DLD1 (cell line): ENCODE measurements around the gene SPN.
"Not testable (repeated sequence)": the region's sequence is repeated elsewhere in the genome, so short reads cannot be mapped to it uniquely, and the experiment has no call there.

Experiments
- in situ Hi-C: cut with HindIII; loops from 2 replicates; pipeline ENCODE4 v1.10.0; 2017; ENCODE audit warnings: low sequenced_read_pairs

SPN gene

DNA sequence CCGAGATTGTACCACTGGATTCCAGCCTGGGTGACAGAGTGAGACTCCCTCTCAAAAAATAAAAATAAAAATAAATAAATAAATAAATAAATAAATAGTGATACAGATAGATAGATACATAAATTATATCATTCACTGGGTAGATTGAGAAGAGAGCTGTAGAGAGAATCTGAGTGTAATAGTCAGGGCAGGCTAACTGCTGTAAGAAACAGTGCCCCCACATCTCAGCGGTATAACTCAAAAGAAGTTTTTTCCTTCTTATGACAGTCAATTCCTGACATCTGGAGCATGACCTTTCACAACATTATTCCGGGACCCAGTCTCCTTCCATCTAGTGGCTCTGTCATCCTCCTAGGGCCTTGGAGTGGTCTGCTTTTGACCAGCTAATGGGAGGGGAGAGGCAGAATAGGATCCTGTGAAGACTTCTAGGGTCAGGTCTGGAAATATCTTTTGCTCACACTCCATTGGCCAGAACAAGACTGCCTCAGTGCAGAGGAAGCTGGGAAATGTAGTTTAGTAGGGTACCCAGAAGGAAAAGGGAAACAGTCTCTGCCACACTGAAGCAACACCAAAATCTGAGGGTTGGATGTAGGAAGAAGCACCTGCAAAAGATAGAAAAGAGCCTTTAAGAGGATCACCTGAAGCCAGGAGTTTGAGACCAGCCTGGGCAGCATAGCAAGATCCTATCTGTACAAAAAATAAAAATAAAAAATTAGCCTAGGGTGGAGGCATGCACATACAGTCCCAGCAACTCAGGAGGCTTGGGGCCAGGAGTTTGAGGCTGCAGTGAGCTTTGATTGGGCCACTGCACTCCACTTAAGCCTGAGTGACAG is 13.0 kb downstream of the SPN start:
- in situ Hi-C loops: no loop called here

DNA sequence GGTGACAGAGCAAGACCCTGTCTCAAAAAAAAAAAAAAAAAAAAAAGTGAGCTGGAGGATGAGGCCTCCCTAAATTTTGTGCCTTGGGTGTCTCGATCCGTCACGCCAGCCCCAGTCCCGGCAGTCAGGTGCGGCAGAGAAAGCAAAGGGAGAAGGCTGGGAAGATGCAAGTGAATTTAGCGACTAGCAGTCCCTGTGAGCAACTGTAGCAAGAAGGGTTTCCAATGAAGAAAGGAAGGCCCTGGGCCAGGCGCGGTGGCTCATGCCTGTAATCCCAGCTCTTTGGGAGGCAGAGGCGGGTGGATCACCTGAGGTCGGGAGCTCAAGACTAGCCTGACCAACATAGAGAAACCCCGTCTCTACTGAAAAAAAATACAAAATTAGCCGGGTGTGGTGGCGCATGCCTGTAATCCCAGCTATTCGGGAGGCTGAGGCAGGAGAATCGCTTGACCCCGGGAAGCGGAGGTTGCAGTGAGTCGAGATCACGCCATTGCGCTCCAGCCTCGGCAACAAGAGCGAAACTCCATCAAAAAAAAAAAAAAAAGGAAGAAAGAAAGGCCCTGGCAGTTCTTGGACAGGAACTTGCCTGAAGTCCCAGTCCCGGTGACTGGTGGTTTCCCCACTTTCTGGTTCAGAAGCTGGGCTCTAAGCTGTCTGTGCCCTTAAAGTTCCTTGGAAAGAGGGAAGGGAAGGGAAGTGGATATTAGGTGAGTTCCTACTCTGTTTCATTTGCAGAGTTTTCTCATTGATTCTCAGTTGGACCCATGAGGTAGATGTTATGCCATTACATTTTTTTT is 14.1 kb downstream of the SPN start:
- in situ Hi-C loops: no loop called here

DNA sequence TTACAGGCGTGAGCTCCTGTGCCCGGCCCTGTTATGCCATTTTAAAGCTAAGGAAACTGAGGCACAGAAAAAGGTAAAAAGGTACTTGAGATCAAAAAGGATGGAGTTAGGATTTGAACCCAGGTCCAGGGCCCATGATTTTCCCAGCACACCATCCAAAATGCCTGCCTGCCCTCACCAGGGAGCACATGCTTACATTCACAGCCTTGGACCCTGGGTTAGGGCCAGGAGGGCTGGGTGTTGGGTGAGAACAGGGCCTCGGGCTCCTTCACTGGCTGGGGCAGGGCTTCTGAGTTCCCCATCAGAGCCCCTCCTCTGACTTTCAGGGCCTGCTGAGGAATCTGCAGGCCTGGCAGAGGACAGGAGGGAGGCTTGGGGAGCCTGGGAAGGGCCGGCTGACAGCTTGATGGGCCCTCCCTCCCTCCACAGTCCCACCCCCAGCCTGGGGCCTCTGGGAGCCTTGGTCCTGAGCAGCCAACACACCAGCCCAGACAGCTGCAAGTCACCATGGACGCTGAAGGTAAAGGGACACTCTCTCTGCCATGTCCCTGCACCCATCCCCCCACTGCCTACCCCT is 15.7 kb downstream of the SPN start, which contains the start of gene QPRT:
Gene QPRT (plus strand): TSS at position 490 of the 577 bp plus-strand sequence. CDS start 18 bp downstream, at position 508.
- in situ Hi-C loops: no loop called here

DNA sequence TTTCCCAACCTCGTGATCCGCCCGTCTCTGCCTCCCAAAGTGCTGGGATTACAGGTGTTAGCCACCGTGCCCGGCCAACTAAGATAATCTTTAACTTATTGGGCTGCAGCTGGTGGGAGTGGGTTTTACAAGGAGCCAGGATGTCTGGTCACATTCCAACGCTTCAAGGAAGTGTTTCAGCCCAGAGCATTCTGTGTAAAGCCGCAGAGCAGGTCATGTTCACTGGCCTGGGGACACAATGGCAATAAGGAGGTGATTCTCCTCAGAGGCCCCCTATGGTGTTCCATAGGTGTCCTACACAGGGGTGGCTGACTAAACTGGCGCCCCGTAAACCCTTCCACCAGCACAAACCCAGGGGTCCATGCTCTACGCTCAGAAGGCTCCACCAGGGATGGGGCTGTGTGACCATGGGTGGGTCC is 17.1 kb downstream of the SPN start:
- in situ Hi-C loops: no loop called here

DNA sequence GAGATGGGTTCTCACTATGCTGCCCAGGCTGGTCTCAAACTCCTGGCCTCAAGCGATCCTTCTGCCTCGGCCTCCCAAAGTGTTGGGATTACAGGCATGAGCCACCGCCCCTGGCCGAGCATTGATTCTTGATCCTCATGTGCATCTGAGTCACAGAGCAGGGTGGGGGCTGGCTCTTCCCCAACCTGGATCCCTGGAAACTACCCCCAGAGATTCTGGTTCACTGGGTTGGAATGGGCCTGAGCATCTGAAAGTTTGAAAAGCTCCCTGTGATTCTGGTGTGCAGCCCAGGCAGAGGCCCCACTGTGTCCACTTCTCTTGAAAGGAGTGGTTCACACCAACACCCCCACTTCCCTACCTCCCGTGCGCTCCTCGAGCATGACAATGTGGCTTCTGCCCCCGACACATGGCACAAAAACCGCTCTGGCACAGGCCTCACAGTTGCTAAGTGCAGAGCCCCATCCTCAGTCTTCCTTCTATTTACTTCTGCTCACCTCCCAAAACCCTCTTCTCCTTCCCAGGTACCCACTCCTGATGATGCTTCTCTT is 20.6 kb downstream of the SPN start:
- in situ Hi-C loops: no loop called here

DNA sequence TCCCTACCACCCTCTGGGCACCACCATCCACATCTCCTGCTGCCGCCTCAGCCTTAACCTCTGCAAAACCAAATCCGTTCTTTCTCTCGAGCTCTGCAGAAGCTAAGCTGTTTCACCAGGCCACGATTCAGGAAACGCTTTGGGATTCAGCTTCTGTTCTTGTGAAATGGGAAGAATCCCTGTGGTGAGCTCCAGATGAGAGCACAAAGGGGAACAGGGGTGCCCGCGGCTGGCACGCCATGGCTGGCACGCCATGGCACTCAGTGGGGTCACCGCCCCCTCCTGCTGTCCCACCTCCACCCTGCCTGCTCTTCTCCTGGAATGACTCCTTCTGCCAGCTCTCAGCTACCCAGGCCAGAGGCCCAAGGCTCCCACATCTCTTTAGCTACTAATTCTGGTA is 21.6 kb downstream of the SPN start:
- in situ Hi-C loops: no loop called here

DNA sequence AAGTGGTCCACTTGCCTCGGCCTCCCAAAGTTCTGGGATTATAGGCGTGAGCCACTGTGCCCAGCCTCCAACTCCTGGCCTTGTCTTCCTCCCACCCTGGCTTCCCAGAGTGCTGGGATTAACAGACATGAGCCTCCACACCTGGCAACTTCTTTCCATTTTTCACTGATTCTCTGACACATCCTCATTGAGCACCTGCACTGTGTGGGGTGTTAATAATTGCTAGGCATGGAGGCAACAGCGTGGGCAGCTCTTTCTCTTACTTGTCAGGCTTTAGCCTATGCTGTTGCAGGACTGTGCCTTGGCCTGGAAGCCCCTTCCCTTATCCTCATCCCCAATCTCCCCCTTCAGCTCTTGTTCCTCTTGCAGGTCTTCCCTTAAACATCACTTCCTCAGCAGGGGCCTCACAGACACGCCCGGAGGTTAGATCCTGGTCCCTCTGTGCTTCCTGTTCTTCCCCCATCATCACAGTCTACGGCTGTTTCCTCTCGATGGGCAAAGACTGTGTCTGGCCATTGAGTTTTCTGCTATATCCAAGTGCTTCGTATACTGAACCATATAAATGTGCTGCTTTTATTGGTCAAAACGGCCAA is 23.8 kb downstream of the SPN start:
- in situ Hi-C loops: no loop called here

DNA sequence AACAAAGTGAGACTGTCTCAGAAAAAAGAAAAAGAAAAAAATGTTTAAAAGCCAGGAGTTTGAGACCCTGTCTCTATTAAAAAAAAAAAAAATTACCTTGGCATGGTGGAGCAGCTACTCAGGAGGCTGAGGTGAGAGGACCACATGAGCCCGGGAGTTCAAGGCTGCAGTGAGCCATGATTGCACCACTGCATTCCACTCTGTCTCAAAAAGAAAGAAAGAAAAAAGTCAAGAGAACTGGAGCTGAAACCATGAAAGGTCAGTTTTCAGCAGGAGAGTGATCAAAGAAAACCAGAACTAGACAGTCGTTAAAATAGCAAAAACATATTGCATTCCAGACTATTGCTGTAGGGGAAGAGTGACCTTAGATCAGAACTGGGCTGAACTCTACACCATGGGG is 24.7 kb downstream of the SPN start:
- in situ Hi-C loops: no loop called here

DNA sequence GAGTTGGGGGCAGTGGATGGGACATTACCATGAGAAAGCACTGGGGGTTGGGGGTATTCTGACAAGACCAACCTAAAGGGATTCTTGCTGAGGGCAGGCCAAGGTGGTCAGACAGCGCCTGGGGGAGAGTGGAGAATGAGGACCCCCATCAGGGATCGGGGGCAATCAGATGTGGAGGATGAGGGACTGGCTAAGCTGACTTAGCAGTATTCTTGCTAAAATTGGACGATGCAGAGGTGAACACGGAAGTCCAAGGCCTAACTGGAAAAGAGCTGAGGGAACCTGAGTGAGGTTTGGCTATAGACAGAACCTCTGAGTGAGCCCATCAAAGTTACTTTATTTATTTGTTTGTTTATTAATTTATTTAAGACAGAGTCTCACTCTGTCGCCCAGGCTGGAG is 25.1 kb downstream of the SPN start:
- in situ Hi-C loops: no loop called here

DNA sequence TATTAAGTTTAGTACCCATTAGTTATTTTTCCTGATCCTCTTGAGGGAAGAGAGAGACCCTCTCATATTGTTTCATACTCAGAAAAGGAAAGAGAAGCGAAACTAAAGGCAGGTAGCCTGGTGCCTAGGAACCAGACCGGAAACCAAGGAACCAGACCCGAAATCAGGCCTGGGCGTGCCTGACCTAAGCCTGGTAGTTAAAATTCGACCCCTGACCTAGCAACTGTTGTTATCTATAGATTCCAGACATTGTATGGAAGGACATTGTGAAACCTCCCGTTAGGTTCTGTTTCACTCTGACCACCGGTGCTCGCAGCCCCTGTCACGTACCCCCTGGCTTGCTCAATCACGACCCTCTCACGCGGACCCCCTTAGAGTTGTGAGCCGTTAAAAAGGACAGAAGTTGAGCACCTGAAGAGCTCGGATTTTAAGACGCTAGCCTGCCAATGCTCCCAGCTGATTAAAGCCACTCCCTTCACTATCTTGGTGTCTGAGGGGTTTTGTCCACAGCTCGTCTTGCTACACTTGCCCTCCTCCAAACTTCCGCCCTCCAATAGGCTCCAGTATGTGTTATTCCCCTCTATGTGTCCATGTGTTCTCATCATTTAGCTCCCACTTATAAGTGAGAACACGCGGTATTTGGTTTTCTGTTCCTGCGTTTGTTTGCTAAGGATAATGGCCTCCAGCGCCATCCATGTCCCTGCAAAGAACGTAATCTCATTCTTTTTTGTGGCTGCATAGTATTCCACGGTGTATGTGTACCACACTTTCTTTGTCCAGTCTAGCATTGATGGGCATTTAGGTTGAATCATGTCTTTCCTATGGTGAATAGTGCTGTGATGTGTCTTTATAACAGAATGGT is 26.7 kb downstream of the SPN start:
- in situ Hi-C loops: not testable (repeated sequence)

DNA sequence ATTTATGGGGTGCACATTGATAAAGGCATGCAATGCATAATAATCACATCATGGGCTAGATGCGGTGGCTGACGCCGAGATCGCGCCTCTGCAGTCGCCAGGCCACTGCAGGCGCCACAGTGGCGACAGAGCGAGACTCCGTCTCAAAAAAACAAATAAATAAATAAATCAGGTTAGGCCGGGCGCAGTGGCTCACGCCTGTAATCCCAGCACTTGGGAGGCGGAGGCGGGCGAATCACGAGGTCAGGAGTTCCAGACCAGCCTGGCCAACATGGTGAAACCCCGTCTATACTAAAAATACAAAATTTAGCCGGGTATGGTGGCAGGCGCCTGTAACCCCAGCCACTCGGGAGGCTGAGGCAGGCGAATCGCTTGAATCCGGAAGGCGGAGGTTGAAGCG is 29.6 kb downstream of the SPN start:
- in situ Hi-C loops: not testable (repeated sequence)

DNA sequence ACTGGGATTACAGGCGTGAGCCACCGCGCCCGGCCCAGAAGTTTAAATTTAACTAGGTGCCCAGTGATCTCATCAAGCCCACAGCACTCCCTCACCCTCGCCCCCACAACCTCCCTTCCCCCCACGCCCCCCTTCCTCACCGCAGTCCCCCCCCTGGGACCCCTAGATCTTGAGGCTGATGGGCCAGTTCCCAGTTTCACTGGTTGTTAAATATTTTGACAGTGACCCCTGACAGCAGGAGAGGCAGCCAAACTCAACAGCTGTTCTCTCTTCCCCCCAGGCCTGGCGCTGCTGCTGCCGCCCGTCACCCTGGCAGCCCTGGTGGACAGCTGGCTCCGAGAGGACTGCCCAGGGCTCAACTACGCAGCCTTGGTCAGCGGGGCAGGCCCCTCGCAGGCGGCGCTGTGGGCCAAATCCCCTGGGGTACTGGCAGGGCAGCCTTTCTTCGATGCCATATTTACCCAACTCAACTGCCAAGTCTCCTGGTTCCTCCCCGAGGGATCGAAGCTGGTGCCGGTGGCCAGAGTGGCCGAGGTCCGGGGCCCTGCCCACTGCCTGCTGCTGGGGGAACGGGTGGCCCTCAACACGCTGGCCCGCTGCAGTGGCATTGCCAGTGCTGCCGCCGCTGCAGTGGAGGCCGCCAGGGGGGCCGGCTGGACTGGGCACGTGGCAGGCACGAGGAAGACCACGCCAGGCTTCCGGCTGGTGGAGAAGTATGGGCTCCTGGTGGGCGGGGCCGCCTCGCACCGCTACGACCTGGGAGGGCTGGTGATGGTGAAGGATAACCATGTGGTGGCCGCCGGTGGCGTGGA is 31.5 kb downstream of the SPN start:
- in situ Hi-C loops: no loop called here

DNA sequence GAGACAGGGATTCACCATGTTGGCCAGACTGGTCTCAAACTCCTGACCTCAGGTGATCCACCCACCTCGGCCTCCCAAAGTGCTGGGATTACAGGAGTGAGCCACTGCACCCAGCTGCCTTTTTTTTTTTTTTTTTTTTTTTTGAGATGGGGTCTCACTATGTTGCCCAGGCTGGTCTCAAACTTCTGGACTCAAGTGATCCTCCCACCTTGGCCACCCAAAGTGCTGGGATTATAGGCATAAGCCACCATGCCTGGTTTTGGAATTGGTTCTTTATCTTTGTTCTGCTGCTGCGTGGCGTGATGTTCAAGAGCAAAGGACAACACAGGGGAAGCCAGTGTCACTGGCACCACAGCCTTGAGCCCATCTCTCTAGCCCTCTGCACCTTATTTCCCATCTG is 32.6 kb downstream of the SPN start:
- in situ Hi-C loops: not testable (repeated sequence)

DNA sequence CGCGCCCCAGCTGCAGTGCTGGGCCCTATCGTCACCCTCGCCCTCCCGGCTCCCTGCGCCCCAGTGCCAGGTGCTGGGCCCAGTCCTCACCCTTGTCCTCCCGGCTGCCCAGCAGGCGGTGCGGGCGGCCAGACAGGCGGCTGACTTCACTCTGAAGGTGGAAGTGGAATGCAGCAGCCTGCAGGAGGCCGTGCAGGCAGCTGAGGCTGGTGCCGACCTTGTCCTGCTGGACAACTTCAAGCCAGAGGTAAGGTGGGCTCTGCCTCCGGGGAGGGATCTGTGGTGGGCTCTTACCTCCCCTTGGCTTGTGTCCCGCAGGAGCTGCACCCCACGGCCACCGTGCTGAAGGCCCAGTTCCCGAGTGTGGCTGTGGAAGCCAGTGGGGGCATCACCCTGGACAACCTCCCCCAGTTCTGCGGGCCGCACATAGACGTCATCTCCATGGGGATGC is 33.9 kb downstream of the SPN start:
- in situ Hi-C loops: no loop called here

DNA sequence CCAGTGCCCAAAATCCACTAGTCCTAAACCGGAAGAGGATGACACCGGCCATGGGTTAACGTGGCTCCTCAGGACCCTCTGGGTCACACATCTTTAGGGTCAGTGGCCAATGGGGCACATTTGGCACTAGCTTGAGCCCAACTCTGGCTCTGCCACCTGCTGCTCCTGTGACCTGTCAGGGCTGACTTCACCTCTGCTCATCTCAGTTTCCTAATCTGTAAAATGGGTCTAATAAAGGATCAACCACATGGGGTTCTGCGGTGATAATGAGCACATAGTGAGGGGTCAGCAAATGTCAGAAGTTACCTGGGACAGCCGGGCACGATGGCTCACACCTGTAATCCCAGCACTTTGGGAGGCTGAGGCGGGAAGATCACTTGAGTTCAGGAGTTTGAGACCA is 34.3 kb downstream of the SPN start:
- in situ Hi-C loops: no loop called here

DNA sequence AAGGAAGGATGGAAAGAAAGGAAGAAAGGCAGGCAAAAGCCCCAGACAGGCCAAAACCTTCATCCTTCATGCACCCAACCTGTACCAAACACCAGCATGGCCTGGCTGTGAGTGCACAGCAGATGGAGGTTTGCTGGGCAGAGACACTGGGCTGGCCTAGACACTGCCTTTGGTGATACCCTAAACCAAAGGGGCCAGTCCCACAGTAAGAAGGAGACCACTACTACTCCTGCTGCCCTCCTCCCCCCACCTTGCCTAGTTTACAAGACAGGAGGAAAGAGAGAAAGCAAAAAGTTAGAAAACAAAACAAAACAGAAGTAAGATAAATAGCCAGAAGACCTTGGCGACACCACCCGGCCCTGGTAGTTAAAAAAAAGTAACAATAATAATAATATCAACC is 35.0 kb downstream of the SPN start:
- in situ Hi-C loops: no loop called here

DNA sequence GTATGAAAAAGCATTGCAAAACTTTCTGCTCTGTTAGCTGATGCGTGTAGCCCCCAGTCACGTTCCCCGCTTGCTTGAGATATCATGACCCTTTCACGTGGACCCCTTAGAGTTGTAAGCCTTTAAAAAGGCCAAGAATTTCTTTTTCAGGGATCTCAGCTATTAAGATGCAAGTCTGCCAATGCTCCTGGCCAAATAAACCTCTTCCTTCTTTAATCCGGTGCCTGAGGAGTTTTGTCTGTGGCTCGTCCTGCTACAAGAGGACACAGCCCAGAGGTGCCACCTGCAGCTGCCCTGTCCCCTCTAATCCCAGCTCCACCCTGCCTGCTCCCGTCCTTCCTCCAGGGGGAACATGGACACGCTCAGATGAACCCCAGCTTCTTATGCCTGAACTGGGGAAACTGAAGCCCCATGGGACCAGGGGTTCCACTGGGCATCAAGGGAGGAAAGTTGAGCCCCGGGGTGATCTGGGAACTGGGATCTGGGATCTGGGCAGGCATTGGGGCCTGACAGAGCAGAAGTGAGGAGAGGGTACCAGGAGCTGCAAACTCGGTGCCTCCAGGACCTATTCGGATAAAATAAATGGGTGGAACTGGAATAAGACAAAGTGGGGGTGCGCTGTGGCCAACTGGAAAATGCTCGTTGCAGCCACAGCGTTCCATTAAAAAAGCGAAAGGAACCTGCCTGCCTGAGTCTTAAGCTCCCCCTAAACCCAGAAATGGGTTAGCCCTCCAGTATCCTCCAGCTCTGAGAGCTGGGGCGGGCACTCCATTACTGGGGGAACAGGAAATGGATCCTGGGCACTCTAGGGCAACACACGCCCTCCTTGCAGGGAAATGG is 35.7 kb downstream of the SPN start:
- in situ Hi-C loops: no loop called here
